Endothelial cell of umbilical vein (primary cell): ENCODE measurements around the gene ROCK2. TPM values are rescaled to one million over a fixed set of nuclear protein-coding genes. Genes with fewer than 3 reads are reported as not detected.

Experiments used
- BruUV-seq: library from RNA; stranded (reverse); fragments of 400-500 nt; replicated peaks from 2 replicates; lab custom pipeline; 2021; lab: Mats Ljungman, UMichigan
- CTCF ChIA-PET: fragments of 300-600, 350-600 bp; sonication (Branson Sonifier 250); formaldehyde crosslinking; loops from one replicate; lab custom pipeline; 2021; ENCODE audit warnings: antibody characterized with exemption, inconsistent platforms; lab: Charles Lee
- POLR2A ChIA-PET: fragments of 300-600, 350-600 bp; sonication (Branson Sonifier 250); formaldehyde crosslinking; loops from one replicate; lab custom pipeline; 2021; ENCODE audit warnings: antibody characterized with exemption, inconsistent platforms; lab: Charles Lee
- DNase-seq: peaks from one replicate; pipeline ENCODE4 v3.0.0-alpha.2; 2011; ENCODE audit warnings: low read depth, low spot score
- FAIRE-seq: peaks from 2 replicates; lab custom pipeline; 2011; peaks lifted over from hg19 to GRCh38; lab: Jason Lieb, UNC
- H2AFZ ChIP-seq: 2 replicates; pipeline ENCODE4 v1.6.0; 2012; ENCODE audit warnings: low read depth, low read length, control low read depth, inconsistent platforms
- H3K27ac ChIP-seq: 2 replicates; pipeline ENCODE4 v1.5.1; 2011; ENCODE audit warnings: low read depth, mild to moderate bottlenecking, control low read depth, low read length, moderate library complexity; ENCODE audit not compliant: insufficient read depth
- H3K27me3 ChIP-seq, 2 experiments: 2 replicates each; pipeline versions ENCODE4 v1.6.0 to v1.6.1; 2011; ENCODE audit warnings: low read length in 2 of 2, mixed read lengths in 1 of 2; ENCODE audit not compliant: control insufficient read depth in 2 of 2, insufficient read depth in 2 of 2
- H3K36me3 ChIP-seq, 2 experiments: 2 replicates in 1 of 2; 3 replicates in 1 of 2; pipeline ENCODE4 v1.5.1; 2011; ENCODE audit warnings: low read length in 2 of 2, mild to moderate bottlenecking in 1 of 2, moderate library complexity in 1 of 2; ENCODE audit not compliant: control insufficient read depth in 2 of 2, insufficient read depth in 2 of 2; ENCODE audit errors: extremely low read depth in 1 of 2
- H3K4me1 ChIP-seq: 3 replicates; pipeline ENCODE4 v1.5.1; 2011; ENCODE audit warnings: mild to moderate bottlenecking, low read length; ENCODE audit not compliant: control insufficient read depth, insufficient read depth; ENCODE audit errors: extremely low read depth
- H3K4me2 ChIP-seq: 2 replicates; pipeline ENCODE4 v1.6.1; 2011; ENCODE audit warnings: low read length, control low read depth, mixed read lengths; ENCODE audit not compliant: insufficient read depth
- H3K4me3 ChIP-seq, 3 experiments: fragments of 200-600 bp in 1 of 3; sonication (generic), shearing (Covaris generic) in 1 of 3; replicated peaks in 1 of 3; 2 replicates each; pipeline ENCODE4 v1.5.1; 2011 to 2016; ENCODE audit warnings: control low read depth in 3 of 3, low read length in 3 of 3, mild to moderate bottlenecking in 2 of 3, inconsistent platforms in 1 of 3, low read depth in 1 of 3, moderate library complexity in 1 of 3; ENCODE audit not compliant: insufficient read depth in 1 of 3
- H3K79me2 ChIP-seq: 2 replicates; pipeline ENCODE4 v1.6.0; 2012; ENCODE audit warnings: low read length, inconsistent platforms; ENCODE audit not compliant: control insufficient read depth, insufficient read depth
- H3K9ac ChIP-seq: replicated peaks from 2 replicates; pipeline ENCODE3; 2011; ENCODE audit warnings: low read length, control low read depth; ENCODE audit not compliant: insufficient read depth; ENCODE audit errors: extremely low read depth
- H3K9me1 ChIP-seq: replicated peaks from 3 replicates; pipeline ENCODE4 v1.6.0; 2011; ENCODE audit warnings: mild to moderate bottlenecking, low read length; ENCODE audit not compliant: control insufficient read depth, insufficient read depth; ENCODE audit errors: extremely low read depth
- H3K9me3 ChIP-seq: replicated peaks from 2 replicates; pipeline ENCODE4 v1.5.1; 2012; ENCODE audit warnings: low read length, inconsistent platforms; ENCODE audit not compliant: control insufficient read depth, insufficient read depth
- H4K20me1 ChIP-seq: replicated peaks from 2 replicates; pipeline ENCODE3; 2011; ENCODE audit warnings: mild to moderate bottlenecking, low read length; ENCODE audit not compliant: control insufficient read depth, insufficient read depth; ENCODE audit errors: extremely low read depth
- CTCF ChIP-seq, 2 donors: IDR thresholded peaks; 1 replicate in 1 of 2; 2 replicates in 1 of 2; pipeline ENCODE4 v1.5.1; 2011; ENCODE audit warnings: low read length in 2 of 2, mild to moderate bottlenecking in 2 of 2, moderate library complexity in 2 of 2, control low read depth in 1 of 2, inconsistent platforms in 1 of 2, low read depth in 1 of 2; ENCODE audit not compliant: insufficient read depth in 1 of 2; ENCODE audit errors: extremely low read depth in 1 of 2
- EZH2 ChIP-seq: IDR thresholded peaks from 2 replicates; pipeline ENCODE4 v1.6.1; 2012; ENCODE audit warnings: borderline replicate concordance, low read depth, mild to moderate bottlenecking, moderate library complexity, low read length, inconsistent platforms; ENCODE audit not compliant: severe bottlenecking
- FOS ChIP-seq: IDR thresholded peaks from 2 replicates; pipeline ENCODE4 v1.6.1; 2011; ENCODE audit warnings: mild to moderate bottlenecking, low read length, moderate library complexity, borderline replicate concordance; ENCODE audit not compliant: insufficient read depth
- GATA2 ChIP-seq: IDR thresholded peaks from 2 replicates; pipeline ENCODE4 v1.7.0; 2011; ENCODE audit warnings: low read depth, mild to moderate bottlenecking, moderate library complexity, mixed read lengths, low read length; ENCODE audit not compliant: insufficient read length, insufficient read depth
- JUN ChIP-seq: IDR thresholded peaks from 2 replicates; pipeline ENCODE4 v1.6.1; 2011; ENCODE audit warnings: borderline replicate concordance, low read depth; ENCODE audit not compliant: insufficient read length, insufficient read depth
- MAX ChIP-seq: IDR thresholded peaks from 2 replicates; pipeline ENCODE4 v1.6.1; 2011; ENCODE audit not compliant: insufficient read depth, insufficient read length
- MYC ChIP-seq: IDR thresholded peaks from one replicate; pipeline ENCODE4 v1.6.1; 2011; ENCODE audit warnings: mild to moderate bottlenecking, low read depth, low read length
- POLR2A ChIP-seq: IDR thresholded peaks from 2 replicates; pipeline ENCODE4 v1.6.1; 2012; ENCODE audit warnings: low read depth, mild to moderate bottlenecking, control low read depth, low read length
- POLR2AphosphoS5 ChIP-seq: IDR thresholded peaks from 2 replicates; pipeline ENCODE4 v1.6.1; 2012; ENCODE audit warnings: low read depth, mild to moderate bottlenecking, control low read depth, low read length, moderate library complexity; ENCODE audit not compliant: insufficient read depth
- dilution Hi-C: fragments of 300-500 bp; cut with MboI; formaldehyde crosslinking; loops from one replicate; pipeline ENCODE4 v1.15.0; 2019; ENCODE audit warnings: low sequenced_read_pairs; ENCODE audit not compliant: extremely low pct_ligation_motif_present
- intact Hi-C: fragments of 100-400 bp; cut with micrococcal nuclease; formaldehyde crosslinking; loops from one replicate; pipeline ENCODE4 v1.10.0; 2022
- polyA plus RNA-seq, 4 experiments: library from polyadenylated mRNA; depleted of rRNA in 3 of 4; stranded (reverse) in 3 of 4; unstranded in 1 of 4; fragments of >200 nt; gene quantifications; 2 replicates each; pipeline versions ENCODE4 v1.2.1 to v1.2.3, GENCODE V29; 2011 to 2012; ENCODE audit warnings: missing spikeins in 1 of 4
- total RNA-seq: library from RNA; stranded (reverse); gene quantifications from 2 replicates; pipeline ENCODE4 v1.2.3, GENCODE V29; 2021

The ROCK2 gene
- total and polyA plus RNA-seq, 2 donors (not counting 3 experiments of a cell fraction or from before 2014, with no cell fraction given): 5.2 to 56.5 TPM

GRCh38 chr2:11200651-11201050, 143.8 kb downstream of the ROCK2 start:
- dilution Hi-C loops: no loop called here
- BruUV-seq: no TSS peak

More at GRCh38 chr2:11200651-11201050, 143.8 kb downstream of the ROCK2 start:
- DNase-seq (no peak), FAIRE-seq (no peak)
- H3K4me3 ChIP-seq: no peak overlapping the region
- TF ChIP-seq JUN: no peak
- no peak for TF ChIP-seq FOS
- TF ChIP-seq MYC: no peak
- TF ChIP-seq CTCF (IDR thresholded peaks at IDR 0.05; ENCODE audit: extremely low read depth in 1 of 2, insufficient read depth in 1 of 2, low read depth in 1 of 2, low read length in 2 of 2): no peak
- no peak for TF ChIP-seq POLR2AphosphoS5
- TF ChIP-seq EZH2: no peak
- no peak for TF ChIP-seq MAX
- no peak for TF ChIP-seq POLR2A
- TF ChIP-seq GATA2: no peak
- H3K79me2 ChIP-seq: peaks cover 2% of the 10 kb centered on the region
- H3K4me2 ChIP-seq: no peak overlapping the region
- no peaks in the 10 kb centered on the region for H3K27me3 ChIP-seq
- POLR2A ChIA-PET: no interaction called here
- H2AFZ ChIP-seq: no peak overlapping the region
- CTCF ChIA-PET: interaction anchor here (1.1 to 1.7 kb wide), 2 partner anchors 68 to 211 kb away, joined by 4 to 7 read pairs; a partner anchor contains a TSS
- no peak overlapping the region for H3K27ac ChIP-seq
- peaks cover 2 to 23% of the 10 kb centered on the region in 2 experiments for H3K36me3 ChIP-seq
- H4K20me1 ChIP-seq: no peaks in the 10 kb centered on the region
- no peaks in the 10 kb centered on the region for H3K9me3 ChIP-seq
- H3K9me1 ChIP-seq: no peaks in the 10 kb centered on the region
- intact Hi-C loops: no loop called here
- H3K9ac ChIP-seq: no peak overlapping the region
- peaks cover 27% of the 10 kb centered on the region for H3K4me1 ChIP-seq
